Neural progenitor cell (in vitro differentiated cells): ENCODE data around the gene APOBEC3F.
"Not testable (repeated sequence)": the region's sequence is repeated elsewhere in the genome, so short reads cannot be mapped to it uniquely, and the experiment has no call there.

Source experiments
- CTCF ChIP-seq: fragments of 200-600 bp; sonication (generic); IDR thresholded peaks from 2 replicates; pipeline ENCODE4 v1.5.1; 2017; ENCODE audit warnings: antibody characterized with exemption, mild to moderate bottlenecking
- EZH2 ChIP-seq: fragments of 200-600 bp; sonication (generic); IDR thresholded peaks from 2 replicates; pipeline ENCODE4 v1.6.1; 2017; ENCODE audit warnings: antibody characterized with exemption, mild to moderate bottlenecking, moderate library complexity

- TF ChIP-seq CTCF, EZH2: not testable (repeated sequence)
Observed at GRCh38 chr22:39051844-39052495, 11.3 kb downstream of the APOBEC3F start.
